H1 (cell line): ENCODE measurements around the gene SPOP. TPM values are rescaled to one million over a fixed set of nuclear protein-coding genes. Genes with fewer than 3 reads are reported as not detected.

Experiments used
- E2F6 ChIP-seq: IDR thresholded peaks from 2 replicates; pipeline ENCODE4 v1.6.1; 2012; ENCODE audit warnings: inconsistent platforms
- EP300 ChIP-seq, 2 experiments: IDR thresholded peaks; 1 replicate in 1 of 2; 2 replicates in 1 of 2; pipeline ENCODE4 v1.6.1; 2011 to 2012; ENCODE audit warnings: low read depth in 2 of 2, low read length in 2 of 2, mild to moderate bottlenecking in 2 of 2, borderline replicate concordance in 1 of 2, inconsistent platforms in 1 of 2, moderate library complexity in 1 of 2
- FOSL1 ChIP-seq: IDR thresholded peaks from 2 replicates; pipeline ENCODE4 v1.6.1; 2011; ENCODE audit warnings: mild to moderate bottlenecking, low read depth, low read length, moderate library complexity; ENCODE audit not compliant: insufficient read depth
- TEAD4 ChIP-seq: IDR thresholded peaks from 2 replicates; pipeline ENCODE4 v1.6.1; 2012; ENCODE audit warnings: low read depth, low read length, inconsistent platforms, mixed read lengths
- polyA plus RNA-seq, 7 experiments: library from polyadenylated mRNA; depleted of rRNA in 3 of 7; stranded (reverse) in 5 of 7; unstranded in 2 of 7; fragments of >200 nt in 5 of 7; fragments of 200-250 nt in 2 of 7; gene quantifications; 1 replicate in 5 of 7; 2 replicates in 1 of 7; 4 replicates in 1 of 7; pipeline versions ENCODE4 v1.2.1 to v1.2.3, GENCODE V29; 2011 to 2013; ENCODE audit warnings: missing spikeins in 2 of 7, mixed read lengths in 2 of 7
- total RNA-seq: library from RNA; stranded (reverse); fragmentation: NEBNext Ultra II Directional; extraction: Animal tissue kit (Norgen Biotek cat#: 25700); gene quantifications from 2 replicates; pipeline ENCODE4 v1.2.1, GENCODE V29; 2021

The SPOP gene
- total and polyA plus RNA-seq, 2 of the 8 experiments (the other 6 are each of a cell fraction or from before 2014, with no cell fraction given), result 13.3 to 25.6 TPM

- TF ChIP-seq FOSL1 (0 out of 2 replicates have a peak, but pooled peaks have one; percentile 5), E2F6 (no peak), TEAD4 (peak; percentile 3; the same call in 1 of the 2 replicates), EP300 (IDR thresholded peaks at IDR 0.05; ENCODE audit: borderline replicate concordance in 1 of 2, low read depth in 2 of 2, low read length in 2 of 2) (no peak)
Measured at GRCh38 chr17:49575679-49576087, 102.2 kb downstream of the SPOP start, which contains the start of gene NXPH3 (continued).
